ENCODE results near the gene CAMKK2. TPM values are rescaled to one million over a fixed set of nuclear protein-coding genes. Genes with fewer than 3 reads are reported as not detected.
A peak's percentile ranks its signal among the peaks of the same experiment; 100 is the strongest.
"Not testable (repeated sequence)": the region's sequence is repeated elsewhere in the genome, so short reads cannot be mapped to it uniquely, and the experiment has no call there.

The CAMKK2 gene
- total RNA-seq, 4 donors from 2014 or later, result 16.8 to 32.6 (median 21.2) TPM

DNA sequence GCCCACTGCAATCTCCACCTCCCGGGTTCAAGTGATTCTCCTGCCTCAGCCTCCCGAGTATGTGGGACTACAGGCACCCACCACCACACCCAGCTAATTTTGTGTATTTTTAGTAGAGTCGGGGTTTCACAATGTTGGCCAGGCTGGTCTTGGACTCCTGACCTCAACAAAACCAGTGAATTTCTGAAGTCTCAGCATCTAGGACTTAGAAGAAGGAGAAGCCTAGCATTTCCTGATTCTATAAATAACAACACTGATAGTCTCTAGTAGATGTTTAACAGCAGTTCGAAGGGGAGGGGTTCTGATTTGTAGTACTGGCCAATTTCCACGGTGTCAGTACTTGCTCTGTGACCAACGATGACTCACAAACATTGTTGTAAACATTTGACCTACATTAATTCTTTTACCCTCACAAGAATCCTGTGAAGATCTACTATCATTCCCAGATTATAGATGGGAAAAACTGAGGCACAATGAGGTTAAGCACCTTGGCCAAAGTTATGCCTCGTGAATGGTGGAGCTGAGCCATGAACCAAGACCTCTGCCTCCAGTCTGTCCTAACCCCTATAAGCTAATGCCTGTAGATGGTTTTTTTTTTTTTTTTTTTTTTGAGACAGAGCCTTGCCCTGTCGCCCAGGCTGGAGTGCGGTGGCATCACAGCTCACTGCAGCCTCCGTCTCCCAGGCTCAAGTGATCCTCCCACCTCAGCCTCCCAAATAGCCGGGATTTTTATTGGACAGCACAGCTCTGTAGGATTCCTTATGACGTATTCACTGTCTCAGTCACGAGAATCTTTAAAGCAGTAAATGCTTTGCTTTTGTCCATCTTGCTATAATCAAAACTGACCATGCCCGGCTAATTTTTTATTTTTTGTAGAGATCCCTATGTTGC, 81.4 kb downstream of the CAMKK2 start:
- Histone ChIP-seq H3K36me3 (peaks cover 0 to 13% (median 3%) of the 10 kb centered on the region in 3 donors), H3K27me3 (no peaks in the 10 kb centered on the region), H3K27ac (peak overlapping the region; percentile 24 to 65 (median 60)), H3K4me3 (peak overlapping the region in 1 of 4 donors; percentile 1), H3K4me1 (peaks cover 14 to 42% (median 22%) of the 10 kb centered on the region in 3 donors), H3K9me3 (no peaks in the 10 kb centered on the region)
- TF ChIP-seq POLR2A (IDR thresholded peaks at IDR 0.05) (no peak), CTCF (IDR thresholded peaks at IDR 0.05) (no peak)
- intact Hi-C loops (cut with DNase I), result no loop called here
- no peak for DNase-seq
- 55 to 57% methylated on average over 12 to 14 of the region's 14 CpGs for WGBS, 2 donors

- H3K9me3 ChIP-seq, result no peaks in the 10 kb centered on the region
- DNase-seq, result no peak
- intact Hi-C loops (cut with DNase I), result no loop called here
- WGBS, 2 donors, result 78 to 79% methylated on average over 11 of the region's 11 CpGs
- TF ChIP-seq POLR2A (IDR thresholded peaks at IDR 0.05) (no peak), CTCF (IDR thresholded peaks at IDR 0.05) (no peak)
- H3K4me1 ChIP-seq, result peaks cover 14 to 46% (median 22%) of the 10 kb centered on the region in 3 donors
- H3K4me3 ChIP-seq, result peak overlapping the region in 1 of 4 donors; percentile 1
- peak overlapping the region; percentile 24 to 65 (median 60) for H3K27ac ChIP-seq
- no peaks in the 10 kb centered on the region for H3K27me3 ChIP-seq
- H3K36me3 ChIP-seq, result peaks cover 0 to 13% (median 3%) of the 10 kb centered on the region in 3 donors
These were observed 82.2 kb downstream of the CAMKK2 start for GRCh38 chr12:121214166-121214777.

DNA sequence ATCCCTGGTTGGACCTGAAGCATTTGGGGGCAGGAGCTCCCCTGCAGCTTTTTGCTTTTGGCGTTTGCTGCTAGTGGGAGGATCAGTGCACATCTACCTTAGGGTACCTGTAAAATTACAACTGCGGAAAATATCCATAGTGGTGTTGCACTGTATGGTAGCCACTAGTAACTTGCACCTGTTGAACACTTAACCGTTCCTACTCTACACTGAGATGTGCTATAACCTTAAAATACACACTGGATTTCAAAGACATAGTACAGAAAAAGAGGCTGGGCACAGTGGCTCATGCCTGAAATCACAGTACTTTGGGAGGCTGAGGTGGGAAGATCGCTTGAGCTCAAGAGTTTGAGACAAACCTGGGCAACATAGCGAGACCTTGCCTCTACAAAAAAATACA, 83.6 kb downstream of the CAMKK2 start:
- 89 to 94% methylated on average over 5 of the region's 5 CpGs for WGBS, 2 donors
- no peak for DNase-seq
- peaks cover 0 to 6% (median 1%) of the 10 kb centered on the region in 3 donors for H3K36me3 ChIP-seq
- no peak for TF ChIP-seq POLR2A (IDR thresholded peaks at IDR 0.05)
- H3K9me3 ChIP-seq, result no peaks in the 10 kb centered on the region
- intact Hi-C loops (cut with DNase I), result no loop called here
- peaks cover 14 to 51% (median 22%) of the 10 kb centered on the region in 3 donors for H3K4me1 ChIP-seq
- no peak overlapping the region for H3K4me3 ChIP-seq
- H3K27ac ChIP-seq, result no peak overlapping the region
- no peaks in the 10 kb centered on the region for H3K27me3 ChIP-seq

- Histone ChIP-seq H3K27ac (peak within 1 kb of the TSS; percentile 83 to 93 (median 91)), H3K27me3 (no peaks in the 10 kb centered on the region), H3K4me3 (peak within 1 kb of the TSS; percentile 64 to 84 (median 80)), H3K4me1 (peaks cover 14 to 41% (median 16%) of the 10 kb centered on the region in 3 donors), H3K9me3 (no peaks in the 10 kb centered on the region), H3K36me3 (no peaks in the 10 kb centered on the region)
- intact Hi-C loops (cut with DNase I), result no loop called here
- TF ChIP-seq POLR2A (IDR thresholded peaks at IDR 0.05), result peak in 2 of 4 donors; percentile 91 to 96
- peak in 3 of 6 experiments; percentile 26 to 27 (median 27) for TF ChIP-seq CTCF (IDR thresholded peaks at IDR 0.05)
- peak; percentile 33 for DNase-seq
- WGBS, 2 donors, result 37 to 51% methylated on average over 13 to 16 of the region's 97 CpGs
These were observed 86.6 kb downstream of the CAMKK2 start, which contains the start of gene P2RX4 for GRCh38 chr12:121209624-121210572. P2RX4 (plus strand) TSS chr12:121210129; CDS start chr12:121210165, 36 bp downstream.

GRCh38 chr12:121209221-121209620, 87.3 kb downstream of the CAMKK2 start:
- intact Hi-C loops (cut with DNase I), result no loop called here
- peak overlapping the region; percentile 83 to 93 (median 91) for H3K27ac ChIP-seq
- no peak for DNase-seq

DNA sequence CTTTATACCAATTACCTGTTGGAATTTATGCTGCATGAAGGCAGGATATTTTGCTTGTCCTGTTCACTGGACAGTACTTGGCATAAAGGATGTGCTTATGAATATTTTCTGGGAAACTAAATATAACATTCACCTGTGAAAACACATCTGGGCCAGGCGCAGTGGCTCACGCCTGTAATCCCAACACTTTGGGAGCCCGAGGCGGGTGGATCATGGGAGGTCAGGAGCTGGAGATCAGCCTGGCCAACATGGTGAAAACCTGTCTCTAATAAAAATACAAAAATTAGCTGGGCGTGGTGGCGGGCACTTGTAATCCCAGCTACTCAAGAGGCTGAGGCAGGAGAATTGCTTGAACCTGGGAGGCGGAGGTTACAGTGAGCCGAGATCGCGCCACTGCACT, 87.9 kb downstream of the CAMKK2 start:
- H3K27ac ChIP-seq; DNase-seq; H3K9me3 ChIP-seq; H3K27me3 ChIP-seq; H3K36me3 ChIP-seq; intact Hi-C loops (cut with DNase I); H3K4me3 ChIP-seq: not testable (repeated sequence)
- WGBS, 2 donors, result 79 to 94% methylated on average over 5 to 10 of the region's 10 CpGs
- H3K4me1 ChIP-seq, result peaks cover 7 to 28% (median 9%) of the 10 kb centered on the region in 3 donors

More at GRCh38 chr12:121209221-121209620, 87.3 kb downstream of the CAMKK2 start:
- TF ChIP-seq POLR2A (IDR thresholded peaks at IDR 0.05), result no peak
- no peak for TF ChIP-seq CTCF (IDR thresholded peaks at IDR 0.05)
- H3K36me3 ChIP-seq, result no peaks in the 10 kb centered on the region
- H3K27me3 ChIP-seq, result no peaks in the 10 kb centered on the region
- H3K4me1 ChIP-seq, result peaks cover 7 to 34% (median 9%) of the 10 kb centered on the region in 3 donors
- 87 to 92% methylated on average over 15 of the region's 15 CpGs for WGBS, 2 donors
- no peaks in the 10 kb centered on the region for H3K9me3 ChIP-seq
- H3K4me3 ChIP-seq, result peak overlapping the region; percentile 64 to 84 (median 80)
